HG03571 (cell line): ENCODE results near the gene RPS4Y2.

Experiments
- ATAC-seq: cut with Tn5 transposase; IDR thresholded peaks from one replicate; pipeline ENCODE4 v1.9.1; 2021; ENCODE audit not compliant: unreplicated experiment

Gene RPS4Y2

DNA sequence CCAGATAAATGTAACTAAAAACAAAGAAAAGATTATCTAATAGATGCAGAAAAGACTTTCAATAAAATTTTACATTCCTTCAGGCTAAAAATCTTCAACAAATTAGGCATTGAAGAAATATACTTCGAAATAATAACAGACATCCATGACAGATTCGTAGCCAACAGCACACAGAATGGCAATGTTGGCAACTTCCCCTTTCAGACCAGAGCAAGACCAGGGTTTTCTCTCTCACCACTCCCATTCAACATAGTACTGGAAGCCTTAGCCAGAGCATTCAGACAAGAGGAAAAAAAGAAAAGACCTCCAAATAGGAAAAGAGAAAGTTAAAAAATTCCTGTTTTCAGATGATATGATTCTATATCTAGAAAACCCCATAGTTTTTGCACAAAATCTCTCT lies 61.2 kb downstream of the RPS4Y2 start:
- ATAC-seq: no peak
